ENCODE data around the gene EZH2. TPM values are rescaled to one million over a fixed set of nuclear protein-coding genes. Genes with fewer than 3 reads are reported as not detected.
A peak's percentile ranks its signal among the peaks of the same experiment; 100 is the strongest.

EZH2 gene
- total RNA-seq, 1 donor from 2014 or later = 38.7 TPM

DNA sequence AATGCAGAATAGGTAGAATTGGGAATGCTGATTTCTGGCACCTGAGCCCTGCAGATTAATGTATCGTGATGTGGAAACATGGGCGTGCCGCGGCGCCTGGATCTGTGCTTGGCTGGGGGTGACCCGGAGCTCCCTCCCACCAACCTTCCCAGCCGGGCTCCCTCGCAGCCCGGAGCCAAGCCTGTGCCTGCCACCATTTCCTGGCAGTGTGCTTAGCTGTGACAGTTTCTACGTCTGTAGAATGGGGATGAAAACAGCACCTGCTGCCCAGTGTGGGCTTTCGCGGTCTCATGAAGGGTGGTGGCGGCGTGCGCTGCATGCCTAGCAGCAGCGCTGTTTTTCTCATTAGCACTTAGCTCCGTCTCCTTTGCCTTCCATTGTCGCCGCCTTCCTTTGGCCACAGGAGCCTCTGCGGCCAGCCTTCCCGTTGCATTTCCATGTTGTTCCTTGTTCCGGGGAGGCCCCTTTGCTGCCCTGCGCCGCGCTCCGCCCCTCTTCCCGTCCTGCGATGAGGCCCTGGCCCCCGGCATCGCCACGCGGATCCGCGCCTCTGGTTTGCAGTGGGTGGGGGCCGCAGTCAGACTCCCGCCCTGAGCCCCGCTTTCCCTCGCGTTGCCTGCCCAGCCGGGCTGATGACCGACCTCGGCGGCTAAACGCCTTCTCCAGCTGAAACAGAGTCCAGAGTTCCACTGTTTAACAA lies 101.2 kb downstream of the EZH2 start:
- no peak for FAIRE-seq
- no peak for DNase-seq (ENCODE audit: low spot score in 2 of 2)

DNA sequence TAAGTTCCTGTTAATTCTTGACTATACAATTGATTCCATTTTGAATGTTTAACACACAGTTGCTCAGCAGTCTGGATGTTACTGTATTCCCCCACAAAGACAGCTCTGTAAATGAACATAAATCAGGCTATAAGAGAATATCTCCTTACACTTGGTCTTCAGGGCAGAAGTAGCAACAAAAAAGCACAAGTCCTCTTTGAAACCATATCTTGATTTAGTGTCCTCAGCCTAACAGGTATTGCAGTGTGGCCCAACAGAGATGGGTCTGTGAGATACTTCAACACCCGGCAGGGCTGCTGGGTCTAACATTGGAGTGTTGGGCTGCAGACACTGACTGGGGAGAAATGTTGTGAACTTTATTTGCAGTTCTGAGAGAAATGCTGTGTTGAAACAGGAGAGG lies 109.6 kb downstream of the EZH2 start:
- DNase-seq (ENCODE audit: low spot score in 2 of 2) (no peak), FAIRE-seq (no peak)

DNA sequence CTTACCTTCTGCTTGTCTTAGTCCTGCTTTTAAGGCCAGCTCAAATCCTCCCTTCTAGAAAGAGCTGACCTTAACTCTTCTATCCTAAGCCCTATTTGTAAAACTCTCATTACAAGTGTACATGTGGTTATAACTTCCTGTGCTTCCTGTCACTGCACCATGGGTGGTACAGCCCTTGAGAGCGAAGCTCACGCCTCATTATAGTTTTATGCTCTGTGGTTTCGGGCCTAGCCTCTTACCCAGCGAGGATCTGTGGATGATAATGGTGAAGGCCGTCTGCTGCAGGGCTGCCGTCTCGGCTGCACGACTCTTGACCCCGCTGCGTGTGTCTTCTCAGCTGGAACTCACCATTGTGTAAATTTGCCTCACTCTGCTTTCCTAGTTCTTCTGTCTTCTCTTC lies 110.8 kb downstream of the EZH2 start:
- no peak for DNase-seq (ENCODE audit: low spot score in 2 of 2)

DNA sequence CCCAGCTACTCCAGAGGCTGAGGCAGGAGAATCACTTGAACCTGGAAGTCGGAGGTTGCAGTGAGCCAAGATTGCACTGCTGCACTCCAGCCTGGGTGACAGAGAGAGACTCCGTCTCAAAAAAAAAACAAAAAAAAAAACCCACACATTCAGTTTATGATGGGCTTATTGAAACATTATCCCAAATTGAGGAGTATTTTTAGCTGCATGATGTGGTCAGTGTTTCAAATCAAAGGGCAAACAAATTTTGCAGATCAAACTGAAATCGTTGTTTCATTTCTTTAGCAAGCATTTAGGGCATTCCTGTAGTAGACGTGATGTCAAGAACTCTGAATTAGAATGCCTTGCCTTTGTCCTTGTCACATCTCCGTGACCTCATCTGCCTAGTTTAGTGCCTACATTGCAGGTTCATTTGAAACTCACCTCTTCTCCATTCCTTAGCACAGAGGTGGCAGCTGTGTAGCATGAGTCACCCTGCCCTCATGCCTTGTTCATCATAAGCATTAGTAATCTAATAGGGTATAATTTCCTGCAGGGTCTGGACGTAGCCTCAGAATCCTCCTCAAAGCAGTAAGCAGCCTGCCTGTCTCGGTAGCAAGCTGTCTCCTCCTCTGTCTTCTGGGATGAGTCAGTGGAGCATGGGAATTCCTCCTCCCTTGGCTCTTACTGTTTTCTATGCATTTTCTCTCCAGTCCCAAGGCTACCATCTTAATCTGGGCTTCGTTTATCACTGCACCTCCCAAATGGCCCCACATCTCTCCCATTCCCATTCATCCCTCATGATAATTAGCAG lies 111.6 kb downstream of the EZH2 start:
- no peak for FAIRE-seq

More for the DNA sequence above, 110.8 kb downstream of the EZH2 start:
- no peak for FAIRE-seq

DNA sequence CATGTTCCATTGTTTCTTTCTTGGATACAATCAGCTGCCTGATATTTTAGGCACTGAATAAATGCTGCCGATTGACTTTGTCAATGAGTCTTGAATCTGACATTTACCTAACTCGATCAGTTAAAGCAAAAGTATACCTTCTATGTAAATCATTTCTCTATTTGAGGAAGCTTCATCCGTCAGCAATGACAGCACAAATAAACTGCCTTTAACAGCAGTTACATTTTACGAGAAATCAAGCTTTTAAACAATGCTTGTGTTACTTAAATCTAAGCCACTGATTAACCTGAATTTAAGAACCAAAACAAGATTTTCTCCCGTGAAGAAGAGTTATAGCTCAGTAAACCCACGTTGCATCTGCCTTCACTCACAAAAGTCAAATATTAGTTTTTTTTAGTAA lies 114.1 kb downstream of the EZH2 start:
- no peak for FAIRE-seq
- DNase-seq (ENCODE audit: low spot score in 2 of 2) = no peak

More for the DNA sequence above, 111.6 kb downstream of the EZH2 start:
- DNase-seq (ENCODE audit: low spot score in 2 of 2) = peak in 1 of 2 donors; percentile 9

DNA sequence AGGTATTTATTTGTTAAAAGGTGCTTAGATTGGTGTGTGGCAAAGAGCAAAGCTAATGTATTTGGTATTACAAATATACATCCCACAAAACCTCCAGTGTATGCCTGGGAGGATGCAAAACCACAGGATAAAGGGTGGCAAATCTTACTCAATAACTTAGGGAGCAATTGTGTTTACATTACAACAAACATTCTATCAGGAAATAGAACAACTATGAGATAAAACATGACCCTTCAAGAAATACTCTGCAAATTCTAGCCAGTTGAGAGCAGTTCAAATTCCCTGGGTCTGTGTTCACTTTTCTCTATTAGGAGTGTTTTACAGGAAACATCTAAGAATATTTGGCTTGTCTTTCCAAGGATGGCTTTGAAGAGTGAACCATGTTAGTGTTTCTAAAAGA lies 120.5 kb downstream of the EZH2 start:
- FAIRE-seq (no peak), DNase-seq (ENCODE audit: low spot score in 2 of 2) (no peak)

DNA sequence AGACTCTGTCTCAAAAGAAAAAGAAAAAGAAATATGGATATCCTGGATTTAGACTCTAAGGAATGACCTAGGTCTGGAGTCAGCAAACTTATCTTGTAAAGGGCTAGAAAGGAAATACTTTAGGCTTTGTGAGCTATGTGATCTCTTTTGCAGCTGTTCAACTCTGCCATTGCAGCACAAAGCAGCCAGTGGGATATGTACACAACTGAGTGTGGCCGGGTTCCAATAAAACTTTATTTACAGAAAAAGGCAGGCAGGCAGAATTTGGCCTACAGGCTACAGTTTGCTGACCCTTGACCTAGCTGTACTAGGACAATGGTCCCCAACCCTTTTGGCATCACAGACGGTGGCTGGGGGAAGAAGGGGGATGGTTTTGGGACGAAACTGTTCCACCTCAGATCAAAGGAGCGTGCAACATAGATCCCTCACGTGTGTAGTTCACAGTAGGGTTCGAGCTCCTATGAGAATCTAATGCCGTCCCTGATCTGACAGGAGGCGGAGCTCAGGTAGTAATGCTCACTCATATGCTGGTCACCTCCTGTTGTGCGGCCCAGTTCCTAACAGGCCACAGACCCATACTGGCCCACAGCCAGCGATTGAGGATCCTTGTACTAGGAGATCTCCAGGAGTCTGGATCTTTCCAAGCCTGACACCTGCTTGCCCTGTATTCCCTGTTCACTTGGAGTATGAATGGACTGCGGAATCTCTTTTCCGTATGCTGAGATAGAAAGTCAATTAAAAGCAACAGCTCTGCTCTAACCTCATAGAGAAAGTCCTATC lies 122.4 kb downstream of the EZH2 start:
- DNase-seq (ENCODE audit: low spot score in 2 of 2) (no peak), FAIRE-seq (no peak)

Small RNA genes within 50 kb of the gene (small RNA-seq; reads per million reads assigned to genes)
- not detected for gene RF00017
- not detected for gene RN7SL569P
- gene RNU7-20P = not detected

Other genes starting within 250 kb of the EZH2 start
- 62.8 TPM for gene CUL1, start 185.4 kb downstream of the EZH2 start, total RNA-seq
- gene PDIA4, start 144.2 kb upstream of the EZH2 start, total RNA-seq = 68.9 TPM
- 18.3 TPM for gene ZNF786, start 206.4 kb upstream of the EZH2 start, total RNA-seq
- 6.9 TPM for gene ZNF425, start 242.0 kb upstream of the EZH2 start, total RNA-seq

Data from frontal cortex (tissue), 4 donors.